KMS-11 (cell line): ENCODE measurements around the gene PAH.
A peak's percentile ranks its signal among the peaks of the same experiment; 100 is the strongest.

ENCODE experiments used
- H2AFZ ChIP-seq: fragments of 200-600 bp; sonication (generic); 2 replicates; pipeline ENCODE4 v1.6.1; 2016; ENCODE audit warnings: antibody characterized with exemption, mixed run types, low read depth
- H3K27ac ChIP-seq: fragments of 200-600 bp; sonication (generic); 2 replicates; pipeline ENCODE4 v1.6.1; 2016; ENCODE audit warnings: mild to moderate bottlenecking, mixed run types
- H3K27me3 ChIP-seq: fragments of 200-600 bp; sonication (generic); 2 replicates; pipeline ENCODE4 v1.6.1; 2017; ENCODE audit warnings: mild to moderate bottlenecking, low read depth, mixed run types, moderate library complexity; ENCODE audit not compliant: insufficient read depth
- H3K36me3 ChIP-seq: fragments of 200-600 bp; sonication (generic); 2 replicates; pipeline ENCODE4 v1.6.1; 2017; ENCODE audit warnings: mild to moderate bottlenecking, mixed run types; ENCODE audit not compliant: insufficient read depth
- H3K4me1 ChIP-seq: fragments of 200-600 bp; sonication (generic); 2 replicates; pipeline ENCODE4 v1.6.1; 2016; ENCODE audit warnings: mild to moderate bottlenecking, low read depth, mixed run types; ENCODE audit not compliant: poor library complexity, severe bottlenecking
- H3K4me2 ChIP-seq: fragments of 200-600 bp; sonication (generic); 2 replicates; pipeline ENCODE4 v1.7.0; 2016; ENCODE audit warnings: mild to moderate bottlenecking, mixed run types
- H3K4me3 ChIP-seq: fragments of 200-600 bp; sonication (generic); IDR thresholded peaks from 2 replicates; pipeline ENCODE4 v1.6.1; 2017; ENCODE audit warnings: low read depth, low read length, mixed read lengths; ENCODE audit not compliant: insufficient read depth
- H3K79me2 ChIP-seq: fragments of 200-600 bp; sonication (generic); 2 replicates; pipeline ENCODE4 v1.6.1; 2016; ENCODE audit warnings: low read depth, mixed run types; ENCODE audit not compliant: insufficient read depth
- H3K9ac ChIP-seq: fragments of 200-600 bp; sonication (generic); 2 replicates; pipeline ENCODE4 v1.6.1; 2016; ENCODE audit warnings: mild to moderate bottlenecking, mixed run types
- H4K20me1 ChIP-seq: fragments of 200-600 bp; sonication (generic); 2 replicates; pipeline ENCODE4 v1.6.1; 2016; ENCODE audit warnings: mild to moderate bottlenecking, mixed run types; ENCODE audit not compliant: insufficient read depth
- CTCF ChIP-seq: fragments of 200-600 bp; sonication (generic); conservative IDR thresholded peaks from 2 replicates; pipeline ENCODE4 v1.6.1; 2017; ENCODE audit warnings: low read depth, mild to moderate bottlenecking, antibody characterized with exemption, low read length, moderate library complexity, mixed read lengths

PAH gene

GRCh38 chr12:102917026-102917787 lies at the start of gene PAH:
TSS of gene PAH (minus strand) at chr12:102917244. CDS start at chr12:102917130, 114 bp downstream.
- Histone ChIP-seq H3K79me2 (no peaks in the 10 kb centered on the region), H4K20me1 (no peaks in the 10 kb centered on the region), H3K4me3 (no peak within 1 kb of the TSS), H3K27ac (no peak within 1 kb of the TSS), H2AFZ (peak within 1 kb of the TSS; percentile 50), H3K9ac (no peak within 1 kb of the TSS), H3K27me3 (no peaks in the 10 kb centered on the region), H3K4me2 (peak within 1 kb of the TSS; percentile 31; the same call in 1 of the 2 replicates), H3K4me1 (no peaks in the 10 kb centered on the region), H3K36me3 (no peaks in the 10 kb centered on the region)
- TF ChIP-seq CTCF, result no peak

GRCh38 chr12:102966200-102966863 lies 49.3 kb upstream of the PAH start:
- no peaks in the 10 kb centered on the region for H3K4me1 ChIP-seq
- no peaks in the 10 kb centered on the region for H3K27me3 ChIP-seq
- no peak overlapping the region for H3K4me2 ChIP-seq

GRCh38 chr12:102965281-102966155 lies 48.5 kb upstream of the PAH start:
- Histone ChIP-seq H2AFZ (no peak overlapping the region), H3K27me3 (no peaks in the 10 kb centered on the region)

More at GRCh38 chr12:102966200-102966863, 49.3 kb upstream of the PAH start:
- Histone ChIP-seq H3K4me3 (no peak overlapping the region), H4K20me1 (no peaks in the 10 kb centered on the region), H3K27ac (no peak overlapping the region), H3K36me3 (no peaks in the 10 kb centered on the region), H2AFZ (no peak overlapping the region), H3K79me2 (no peaks in the 10 kb centered on the region), H3K9ac (no peak overlapping the region)
- TF ChIP-seq CTCF, result no peak

More at GRCh38 chr12:102965281-102966155, 48.5 kb upstream of the PAH start:
- Histone ChIP-seq H3K9ac (no peak overlapping the region), H3K4me3 (no peak overlapping the region), H3K4me2 (no peak overlapping the region), H3K27ac (no peak overlapping the region), H3K4me1 (no peaks in the 10 kb centered on the region), H3K79me2 (no peaks in the 10 kb centered on the region), H3K36me3 (no peaks in the 10 kb centered on the region), H4K20me1 (no peaks in the 10 kb centered on the region)
- no peak for TF ChIP-seq CTCF
